IMR-90 (cell line): ENCODE measurements around the gene CYP26B1. TPM values are rescaled to one million over a fixed set of nuclear protein-coding genes. Genes with fewer than 3 reads are reported as not detected.

Source experiments
- ATAC-seq: fragments of 200-7000 bp; cut with Tn5 transposase; 2 replicates; pipeline ENCODE4 v1.9.1; 2020; ENCODE audit warnings: low read depth, mild to moderate bottlenecking, moderate library complexity
- BruUV-seq: library from RNA; stranded (reverse); fragments of 400-500 nt; replicated peaks from 2 replicates; lab custom pipeline; 2021; lab: Mats Ljungman, UMichigan
- CTCF ChIA-PET: fragments of 300-600 bp; formaldehyde crosslinking; extraction: SDS; loops from one replicate; lab custom pipeline; 2021; ENCODE audit warnings: antibody characterized with exemption; lab: Yijun Ruan, JAX
- POLR2A ChIA-PET: fragments of 300-600 bp; sonication (Branson Sonifier 250); formaldehyde crosslinking; loops from one replicate; lab custom pipeline; 2022; ENCODE audit warnings: antibody characterized with exemption; ENCODE audit not compliant: unreplicated experiment; lab: Charles Lee
- DNase-seq: peaks from one replicate; pipeline ENCODE4 v3.0.0; 2013
- H2AFZ ChIP-seq: replicated peaks from 2 replicates; pipeline ENCODE3; 2013; ENCODE audit warnings: low read length, mild to moderate bottlenecking; ENCODE audit not compliant: poor library complexity
- H2AK5ac ChIP-seq: 2 replicates; pipeline ENCODE4 v1.6.1; 2013; ENCODE audit warnings: low read depth, low read length, inconsistent platforms
- H2AK9ac ChIP-seq: replicated peaks from 2 replicates; pipeline ENCODE3; 2013; ENCODE audit warnings: mild to moderate bottlenecking, low read depth, low read length, moderate library complexity; ENCODE audit not compliant: poor library complexity
- H2BK120ac ChIP-seq: 2 replicates; pipeline ENCODE4 v1.6.1; 2013; ENCODE audit warnings: low read depth, low read length, inconsistent platforms
- H2BK15ac ChIP-seq: 3 replicates; pipeline ENCODE4 v1.6.1; 2013; ENCODE audit warnings: low read depth, low read length, inconsistent platforms
- H2BK20ac ChIP-seq: 2 replicates; pipeline ENCODE4 v1.6.1; 2013; ENCODE audit warnings: low read depth, mild to moderate bottlenecking, inconsistent platforms, low read length, moderate library complexity
- H2BK5ac ChIP-seq: 2 replicates; pipeline ENCODE4 v1.6.1; 2013; ENCODE audit warnings: mild to moderate bottlenecking, low read depth, low read length, inconsistent platforms; ENCODE audit not compliant: poor library complexity, severe bottlenecking
- H3K14ac ChIP-seq: replicated peaks from 2 replicates; pipeline ENCODE4 v1.6.1; 2013; ENCODE audit warnings: low read depth, low read length, inconsistent platforms
- H3K18ac ChIP-seq: 2 replicates; pipeline ENCODE4 v1.6.1; 2013; ENCODE audit warnings: low read depth, low read length, control low read depth
- H3K23ac ChIP-seq: 2 replicates; pipeline ENCODE4 v1.6.1; 2013; ENCODE audit warnings: low read depth, low read length, inconsistent platforms
- H3K27ac ChIP-seq: 2 replicates; pipeline ENCODE4 v1.5.1; 2013; ENCODE audit warnings: mild to moderate bottlenecking, control low read depth, low read length; ENCODE audit not compliant: insufficient read depth
- H3K27me3 ChIP-seq: 2 replicates; pipeline ENCODE4 v1.6.1; 2013; ENCODE audit warnings: low read length; ENCODE audit not compliant: control insufficient read depth, insufficient read depth
- H3K36me3 ChIP-seq: 2 replicates; pipeline ENCODE4 v1.6.1; 2013; ENCODE audit warnings: low read length, mixed read lengths; ENCODE audit not compliant: control insufficient read depth, insufficient read depth
- H3K4ac ChIP-seq: 2 replicates; pipeline ENCODE4 v1.6.1; 2013; ENCODE audit warnings: low read depth, low read length, inconsistent platforms
- H3K4me1 ChIP-seq: 2 replicates; pipeline ENCODE4 v1.6.1; 2013; ENCODE audit warnings: low read length, mixed read lengths; ENCODE audit not compliant: control insufficient read depth, insufficient read depth
- H3K4me2 ChIP-seq: 2 replicates; pipeline ENCODE4 v1.6.1; 2013; ENCODE audit warnings: low read depth, mild to moderate bottlenecking, control low read depth, low read length, moderate library complexity
- H3K4me3 ChIP-seq: 2 replicates; pipeline ENCODE4 v1.5.1; 2013; ENCODE audit warnings: low read depth, mild to moderate bottlenecking, control low read depth, low read length, moderate library complexity; ENCODE audit not compliant: insufficient read depth
- H3K56ac ChIP-seq: 2 replicates; pipeline ENCODE4 v1.6.1; 2013; ENCODE audit warnings: low read length, inconsistent platforms; ENCODE audit not compliant: insufficient read depth; ENCODE audit errors: extremely low read depth
- H3K79me1 ChIP-seq, 2 experiments: 2 replicates each; pipeline ENCODE4 v1.6.1; 2013; ENCODE audit warnings: low read length in 2 of 2, inconsistent platforms in 1 of 2, low read depth in 1 of 2
- H3K9ac ChIP-seq: 2 replicates; pipeline ENCODE4 v1.6.1; 2013; ENCODE audit warnings: low read depth, low read length, control low read depth
- H3K9me1 ChIP-seq: 2 replicates; pipeline ENCODE4 v1.6.1; 2013; ENCODE audit warnings: low read length, inconsistent platforms; ENCODE audit not compliant: insufficient read depth
- H3K9me3 ChIP-seq: 2 replicates; pipeline ENCODE4 v1.6.1; 2013; ENCODE audit warnings: low read length; ENCODE audit not compliant: control insufficient read depth, insufficient read depth
- H4K20me1 ChIP-seq: 2 replicates; pipeline ENCODE4 v1.6.1; 2013; ENCODE audit warnings: low read length, inconsistent platforms; ENCODE audit not compliant: insufficient read depth
- H4K5ac ChIP-seq: 2 replicates; pipeline ENCODE4 v1.6.1; 2013; ENCODE audit warnings: mild to moderate bottlenecking, low read depth, low read length, control low read depth
- H4K8ac ChIP-seq, 2 experiments: 2 replicates each; pipeline ENCODE4 v1.6.1; 2013; ENCODE audit warnings: low read depth in 2 of 2, low read length in 2 of 2, control low read depth in 1 of 2, inconsistent platforms in 1 of 2
- H4K91ac ChIP-seq: 2 replicates; pipeline ENCODE4 v1.6.1; 2013; ENCODE audit warnings: low read depth, low read length, inconsistent platforms; ENCODE audit not compliant: insufficient read depth
- BHLHE40 ChIP-seq: fragments of 150-350 bp; IDR thresholded peaks from 2 replicates; pipeline ENCODE4 v1.6.1; 2016; ENCODE audit warnings: mild to moderate bottlenecking, low read depth, low read length
- CEBPB ChIP-seq: IDR thresholded peaks from 2 replicates; pipeline ENCODE4 v1.6.1; 2012; ENCODE audit warnings: low read depth, low read length, improper control_type of control experiment
- CTCF ChIP-seq: conservative IDR thresholded peaks from 2 replicates; pipeline ENCODE4 v1.5.1; 2012; ENCODE audit warnings: mild to moderate bottlenecking, low read depth, low read length, improper control_type of control experiment
- ELK1 ChIP-seq: fragments of 150-350 bp; IDR thresholded peaks from 2 replicates; pipeline ENCODE4 v1.6.1; 2016; ENCODE audit warnings: low read depth, mild to moderate bottlenecking, low read length, moderate library complexity, borderline replicate concordance
- FOS ChIP-seq: fragments of 150-350 bp; IDR thresholded peaks from 2 replicates; pipeline ENCODE4 v1.6.1; 2016; ENCODE audit warnings: low read depth, low read length
- MAFK ChIP-seq: IDR thresholded peaks from 2 replicates; pipeline ENCODE4 v1.6.1; 2012; ENCODE audit warnings: low read depth, low read length, improper control_type of control experiment
- MAZ ChIP-seq: IDR thresholded peaks from 2 replicates; pipeline ENCODE4 v1.6.1; 2012; ENCODE audit warnings: low read depth, mild to moderate bottlenecking, low read length, improper control_type of control experiment, moderate library complexity, borderline replicate concordance
- MXI1 ChIP-seq: IDR thresholded peaks from 2 replicates; pipeline ENCODE4 v1.6.1; 2012; ENCODE audit warnings: low read depth, mild to moderate bottlenecking, low read length, moderate library complexity, borderline replicate concordance
- NFE2L2 ChIP-seq: fragments of 150-350 bp; IDR thresholded peaks from 2 replicates; pipeline ENCODE4 v1.6.1; 2016; ENCODE audit warnings: low read depth, mild to moderate bottlenecking, low read length
- POLR2A ChIP-seq: IDR thresholded peaks from 2 replicates; pipeline ENCODE4 v1.6.1; 2012; ENCODE audit warnings: mild to moderate bottlenecking, low read depth, low read length
- RAD21 ChIP-seq: IDR thresholded peaks from 2 replicates; pipeline ENCODE4 v1.6.1; 2012; ENCODE audit warnings: low read length, improper control_type of control experiment
- RCOR1 ChIP-seq: IDR thresholded peaks from 2 replicates; pipeline ENCODE4 v1.6.1; 2012; ENCODE audit warnings: mild to moderate bottlenecking, low read length, improper control_type of control experiment; ENCODE audit not compliant: insufficient replicate concordance
- RFX5 ChIP-seq: IDR thresholded peaks from 2 replicates; pipeline ENCODE4 v1.8.0; 2012; ENCODE audit warnings: low read depth, mild to moderate bottlenecking, low read length, moderate library complexity
- SMC3 ChIP-seq: fragments of 150-350 bp; IDR thresholded peaks from 2 replicates; pipeline ENCODE4 v1.6.1; 2016; ENCODE audit warnings: low read depth, mild to moderate bottlenecking, antibody characterized with exemption, low read length, moderate library complexity
- WGBS, 2 experiments: methylation state at CpG; one replicate each; pipeline versions ENCODE4 v1.1.5 to v1.1.7; 2013; ENCODE audit warnings: missing lambda C conversion rate in 2 of 2; ENCODE audit not compliant: insufficient read length in 1 of 2; ENCODE audit errors: extremely low coverage in 2 of 2; 5-methylcytosine and 5-hydroxymethylcytosine counted together
- dilution Hi-C: fragments of 300-500 bp; cut with HindIII; formaldehyde crosslinking; loops from one replicate; pipeline ENCODE4 v1.14.3; 2018; ENCODE audit warnings: low sequenced_read_pairs; ENCODE audit not compliant: unreplicated experiment
- in situ Hi-C: fragments of 300-500 bp; cut with MboI; formaldehyde crosslinking; loops from 3 replicates; pipeline ENCODE4 v1.14.3; 2019; ENCODE audit warnings: low sequenced_read_pairs, inconsistent platforms, mixed read lengths
- intact Hi-C: fragments of 100-400 bp; cut with micrococcal nuclease; formaldehyde crosslinking; loops from 2 replicates; pipeline ENCODE4 v1.10.0; 2022
- polyA plus RNA-seq, 3 experiments: library from polyadenylated mRNA; depleted of rRNA; stranded (reverse); fragments of >200 nt; gene quantifications; 2 replicates each; pipeline ENCODE4 v1.2.3, GENCODE V29; 2012; ENCODE audit warnings: low replicate concordance in 1 of 3
- total RNA-seq: library from RNA; depleted of rRNA; stranded (reverse); fragments of >200 nt; gene quantifications from 2 replicates; pipeline ENCODE4 v1.2.3, GENCODE V29; 2012
- TF ChIP-seq, protein P1 (sequence below): fragments of 150-350 bp; IDR thresholded peaks from 2 replicates; pipeline ENCODE4 v1.6.1; 2017; ENCODE audit warnings: mild to moderate bottlenecking, antibody characterized with exemption, low read length, low read depth

CYP26B1 gene
- total and polyA plus RNA-seq, 2 of the 4 experiments (the other 2 are of a cell fraction), result 0.02 TPM; not detected in 1

GRCh38 chr2:72154386-72154975 lies 6.8 kb upstream of the CYP26B1 start:
- no peak overlapping the region for H2AFZ ChIP-seq
- ChIA-PET POLR2A (no interaction called here), CTCF (no interaction called here)
- dilution Hi-C loops, result no loop called here
- H3K4me3 ChIP-seq, result no peak overlapping the region
- H2BK20ac ChIP-seq, result no peak overlapping the region
- peaks cover 5% of the 10 kb centered on the region; the same call in 1 of the 2 replicates for H4K20me1 ChIP-seq
- ATAC-seq (no peak), DNase-seq (no peak)
- no peak overlapping the region for H3K14ac ChIP-seq
- no peak overlapping the region for H3K9ac ChIP-seq
- no peak overlapping the region for H2BK5ac ChIP-seq
- no peak overlapping the region for H2AK5ac ChIP-seq
- H3K27me3 ChIP-seq, result peaks cover 81% of the 10 kb centered on the region
- intact Hi-C loops, result no loop called here
- H3K36me3 ChIP-seq, result no peaks in the 10 kb centered on the region
- no peak overlapping the region for H4K5ac ChIP-seq
- 57% methylated on average over 11 of the region's 16 CpGs; no CpG with 5 or more reads in 1 of the 2 experiments for WGBS, 2 experiments
- H2BK120ac ChIP-seq, result no peak overlapping the region
- no peak overlapping the region for H4K91ac ChIP-seq
- peaks cover 7% of the 10 kb centered on the region; the same call in 1 of the 2 replicates for H3K4me1 ChIP-seq
- H3K9me1 ChIP-seq, result no peaks in the 10 kb centered on the region; the same call in 1 of the 2 replicates
- no peaks in the 10 kb centered on the region for H3K9me3 ChIP-seq
- no peak overlapping the region for H3K18ac ChIP-seq
- H3K4ac ChIP-seq, result no peak overlapping the region
- no peak overlapping the region for H2BK15ac ChIP-seq
- no peak overlapping the region for H3K23ac ChIP-seq
- no peak overlapping the region for H3K4me2 ChIP-seq
- H4K8ac ChIP-seq, result no peak overlapping the region
- H3K79me1 ChIP-seq, result no peaks in the 10 kb centered on the region
- no peak overlapping the region for H3K27ac ChIP-seq
- in situ Hi-C loops, result loop anchor here (5.0 to 10.0 kb wide), 5 partner anchors 230 to 607 kb away; no protein-coding TSS in a partner anchor
- TF ChIP-seq RFX5, result no peak
- TF ChIP-seq CTCF, result no peak
- TF ChIP-seq ELK1, result no peak
- TF ChIP-seq CEBPB, result no peak
- TF ChIP-seq POLR2A, result no peak
- TF ChIP-seq, protein P1, sequence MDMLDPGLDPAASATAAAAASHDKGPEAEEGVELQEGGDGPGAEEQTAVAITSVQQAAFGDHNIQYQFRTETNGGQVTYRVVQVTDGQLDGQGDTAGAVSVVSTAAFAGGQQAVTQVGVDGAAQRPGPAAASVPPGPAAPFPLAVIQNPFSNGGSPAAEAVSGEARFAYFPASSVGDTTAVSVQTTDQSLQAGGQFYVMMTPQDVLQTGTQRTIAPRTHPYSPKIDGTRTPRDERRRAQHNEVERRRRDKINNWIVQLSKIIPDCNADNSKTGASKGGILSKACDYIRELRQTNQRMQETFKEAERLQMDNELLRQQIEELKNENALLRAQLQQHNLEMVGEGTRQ, result no peak
- no peak for TF ChIP-seq NFE2L2
- no peak for TF ChIP-seq SMC3
- no peak for TF ChIP-seq MXI1
- TF ChIP-seq MAFK, result no peak
- no peak for TF ChIP-seq RCOR1
- TF ChIP-seq BHLHE40, result no peak
- TF ChIP-seq FOS, result no peak
- no peak for TF ChIP-seq MAZ
- TF ChIP-seq RAD21, result no peak
- no peak overlapping the region for H2AK9ac ChIP-seq
- H3K56ac ChIP-seq, result no peak overlapping the region
- no TSS peak for BruUV-seq
